B cell (primary cell): ENCODE measurements around the gene AGBL4. TPM values are rescaled to one million over a fixed set of nuclear protein-coding genes. Genes with fewer than 3 reads are reported as not detected.

Source experiments
- ATAC-seq: fragments of 200-7000 bp; cut with Tn5 transposase; one replicate; pipeline ENCODE4 v1.10.0; 2021; ENCODE audit warnings: low read depth, mild to moderate bottlenecking, moderate number of reproducible peaks, moderate library complexity
- CTCF ChIA-PET: fragments of 350-600 bp; sonication (Branson Sonifier 250); formaldehyde crosslinking; loops from one replicate; lab custom pipeline; 2021; ENCODE audit warnings: antibody characterized with exemption, inconsistent platforms; lab: Charles Lee
- POLR2A ChIA-PET: fragments of 350-600 bp; sonication (Branson Sonifier 250); formaldehyde crosslinking; loops from one replicate; lab custom pipeline; 2021; ENCODE audit warnings: antibody characterized with exemption; lab: Charles Lee
- DNase-seq: peaks from one replicate; pipeline ENCODE4 v3.0.0; 2013
- H2AFZ ChIP-seq: 2 replicates; pipeline ENCODE4 v1.6.1; 2012; ENCODE audit warnings: mild to moderate bottlenecking, low read depth, low read length; ENCODE audit not compliant: insufficient read depth, poor library complexity, severe bottlenecking
- H3K27ac ChIP-seq, 2 donors: 1 replicate in 1 of 2; 2 replicates in 1 of 2; pipeline ENCODE4 v1.5.1; 2012 to 2013; ENCODE audit warnings: low read length in 2 of 2, mild to moderate bottlenecking in 2 of 2, moderate library complexity in 1 of 2
- H3K27me3 ChIP-seq, 4 experiments: fragments of 200-600 bp in 1 of 4; sonication (generic) in 1 of 4; replicated peaks in 1 of 4; 1 replicate in 2 of 4; 2 replicates in 2 of 4; pipeline versions ENCODE4 v1.6.1 to v1.7.0; 2013 to 2016; ENCODE audit warnings: low read length in 3 of 4, mild to moderate bottlenecking in 2 of 4, mixed read lengths in 1 of 4, moderate library complexity in 1 of 4; ENCODE audit not compliant: insufficient read depth in 4 of 4, control insufficient read depth in 3 of 4; ENCODE audit errors: control extremely low read depth in 1 of 4
- H3K36me3 ChIP-seq, 2 experiments: replicated peaks in 1 of 2; 1 replicate in 1 of 2; 2 replicates in 1 of 2; pipeline versions ENCODE4 v1.6.1 to v1.7.1; 2013; ENCODE audit warnings: low read length in 1 of 2; ENCODE audit not compliant: insufficient read depth in 2 of 2, control insufficient read depth in 1 of 2; ENCODE audit errors: control extremely low read depth in 1 of 2, extremely low read depth in 1 of 2
- H3K4me1 ChIP-seq, 2 donors: fragments of 200-600 bp in 1 of 2; sonication (generic) in 1 of 2; 1 replicate in 1 of 2; 2 replicates in 1 of 2; pipeline versions ENCODE4 v1.5.1 to v1.6.1; 2013 to 2017; ENCODE audit warnings: low read length in 2 of 2; ENCODE audit not compliant: control insufficient read depth in 2 of 2, insufficient read depth in 2 of 2
- H3K4me2 ChIP-seq: replicated peaks from 2 replicates; pipeline ENCODE3; 2012; ENCODE audit warnings: mild to moderate bottlenecking, low read depth, low read length; ENCODE audit not compliant: poor library complexity, severe bottlenecking
- H3K4me3 ChIP-seq, 5 experiments: fragments of 200-600 bp in 1 of 5; sonication (generic) in 1 of 5; 1 replicate in 3 of 5; 2 replicates in 2 of 5; pipeline versions ENCODE4 v1.5.1 to v1.7.0; 2011 to 2016; ENCODE audit warnings: low read length in 4 of 5, mild to moderate bottlenecking in 4 of 5, low read depth in 2 of 5, control low read depth in 1 of 5, moderate library complexity in 1 of 5; ENCODE audit not compliant: insufficient read depth in 1 of 5; ENCODE audit errors: control extremely low read depth in 1 of 5, extremely low read depth in 1 of 5
- H3K79me2 ChIP-seq: fragments of 200-600 bp; sonication (generic); one replicate; pipeline ENCODE4 v1.6.0; 2016; ENCODE audit warnings: low read length; ENCODE audit not compliant: control insufficient read depth, insufficient read depth
- H3K9ac ChIP-seq: fragments of 200-600 bp; sonication (generic); 2 replicates; pipeline ENCODE4 v1.6.1; 2017; ENCODE audit warnings: mild to moderate bottlenecking, low read length, moderate library complexity
- H3K9me3 ChIP-seq, 3 donors: one replicate each; pipeline versions ENCODE4 v1.6.1 to v1.7.1; 2013; ENCODE audit warnings: low read length in 2 of 3; ENCODE audit not compliant: control insufficient read depth in 2 of 3, insufficient read depth in 1 of 3; ENCODE audit errors: control extremely low read depth in 1 of 3
- H4K20me1 ChIP-seq: 2 replicates; pipeline ENCODE4 v1.6.0; 2012; ENCODE audit warnings: mild to moderate bottlenecking, low read length; ENCODE audit not compliant: insufficient read depth, control insufficient read depth, poor library complexity, severe bottlenecking
- H3K27ac Mint-ChIP-seq: one replicate; pipeline ENCODE4 v1.8.0; 2021; ENCODE audit warnings: mixed read lengths
- H3K27me3 Mint-ChIP-seq: one replicate; pipeline ENCODE4 v1.8.0; 2021; ENCODE audit warnings: mixed read lengths
- H3K4me1 Mint-ChIP-seq: one replicate; pipeline ENCODE4 v1.8.0; 2021; ENCODE audit warnings: mixed read lengths
- H3K4me3 Mint-ChIP-seq: one replicate; pipeline ENCODE4 v1.8.0; 2021; ENCODE audit warnings: mixed read lengths
- H3K9me3 Mint-ChIP-seq: one replicate; pipeline ENCODE4 v1.8.0; 2022; ENCODE audit warnings: mixed read lengths; ENCODE audit not compliant: insufficient read depth
- CTCF ChIP-seq: fragments of 200-600 bp; IDR thresholded peaks from one replicate; pipeline ENCODE4 v1.8.0; 2022; ENCODE audit warnings: antibody characterized with exemption, mild to moderate bottlenecking
- EZH2 ChIP-seq: IDR thresholded peaks from 2 replicates; pipeline ENCODE4 v1.6.1; 2012; ENCODE audit warnings: borderline replicate concordance, low read depth, mild to moderate bottlenecking, moderate library complexity, low read length; ENCODE audit not compliant: insufficient read depth, poor library complexity, severe bottlenecking
- WGBS: methylation state at CpG from one replicate; pipeline ENCODE4 v1.1.5; 2013; ENCODE audit warnings: missing lambda C conversion rate; ENCODE audit not compliant: insufficient coverage; 5-methylcytosine and 5-hydroxymethylcytosine counted together
- intact Hi-C: fragments of 100-400 bp; cut with micrococcal nuclease; formaldehyde crosslinking; loops from one replicate; pipeline ENCODE4 v1.10.0; 2022
- polyA plus RNA-seq: library from polyadenylated mRNA; depleted of rRNA; stranded (reverse); fragments of >200 nt; gene quantifications from 2 replicates; pipeline ENCODE4 v1.2.3, GENCODE V29; 2012
- total RNA-seq, 2 donors: library from RNA; stranded (reverse); fragments of 120-200 nt in 1 of 2; gene quantifications; 1 replicate in 1 of 2; 2 replicates in 1 of 2; pipeline versions ENCODE4 v1.2.3 to v1.2.4, GENCODE V29; 2013 to 2022

AGBL4 gene
- total and polyA plus RNA-seq, 2 donors (not counting 1 experiment from before 2014, with no cell fraction given): 0.07 to 0.12 TPM

GRCh38 chr1:49394200-49394599 is 629.6 kb downstream of the AGBL4 start:
- no peaks in the 10 kb centered on the region for H3K9me3 Mint-ChIP-seq
- WGBS: 100% methylated on average over 2 of the region's 2 CpGs
- Histone ChIP-seq H2AFZ (no peak overlapping the region), H3K27me3 (no peaks in the 10 kb centered on the region), H3K4me3 (no peak overlapping the region), H4K20me1 (no peaks in the 10 kb centered on the region), H3K27ac (no peak overlapping the region), H3K79me2 (no peaks in the 10 kb centered on the region), H3K9me3 (no peaks in the 10 kb centered on the region), H3K4me2 (no peak overlapping the region), H3K36me3 (no peaks in the 10 kb centered on the region), H3K9ac (no peak overlapping the region), H3K4me1 (no peaks in the 10 kb centered on the region)
- H3K27me3 Mint-ChIP-seq: no peaks in the 10 kb centered on the region
- H3K4me3 Mint-ChIP-seq: no peak overlapping the region
- CTCF ChIA-PET: no interaction called here
- no peak for DNase-seq
- POLR2A ChIA-PET: no interaction called here
- intact Hi-C loops: no loop called here
- TF ChIP-seq CTCF: no peak
- H3K27ac Mint-ChIP-seq: no peak overlapping the region
- no peak for ATAC-seq
- H3K4me1 Mint-ChIP-seq: no peaks in the 10 kb centered on the region

GRCh38 chr1:49389699-49390098 is 634.1 kb downstream of the AGBL4 start:
- no peaks in the 10 kb centered on the region for H3K27me3 Mint-ChIP-seq
- H3K4me2 ChIP-seq: no peak overlapping the region
- DNase-seq (no peak), ATAC-seq (no peak)
- no peaks in the 10 kb centered on the region for H3K27me3 ChIP-seq
- H3K9me3 Mint-ChIP-seq: peaks cover under 1% of the 10 kb centered on the region
- H3K79me2 ChIP-seq: no peaks in the 10 kb centered on the region
- no peak overlapping the region for H3K4me3 ChIP-seq
- no peaks in the 10 kb centered on the region for H4K20me1 ChIP-seq
- no peak overlapping the region for H3K4me3 Mint-ChIP-seq
- no peak overlapping the region for H3K9ac ChIP-seq
- no peaks in the 10 kb centered on the region for H3K4me1 ChIP-seq
- ChIA-PET CTCF (no interaction called here), POLR2A (no interaction called here)
- H3K27ac Mint-ChIP-seq: no peak overlapping the region
- no peaks in the 10 kb centered on the region for H3K9me3 ChIP-seq
- no peak overlapping the region for H3K27ac ChIP-seq
- intact Hi-C loops: no loop called here
- TF ChIP-seq CTCF: no peak
- no peak for TF ChIP-seq EZH2
- H3K36me3 ChIP-seq: no peaks in the 10 kb centered on the region
- no peaks in the 10 kb centered on the region for H3K4me1 Mint-ChIP-seq
- no peak overlapping the region for H2AFZ ChIP-seq
